Cardiac muscle cell (in vitro differentiated cells and primary cell): ENCODE data around the gene KCNJ11. TPM values are rescaled to one million over a fixed set of nuclear protein-coding genes. Genes with fewer than 3 reads are reported as not detected.
A peak's percentile ranks its signal among the peaks of the same experiment; 100 is the strongest.

ENCODE experiments used
- DNase-seq, 2 donors: peaks; one replicate each; pipeline versions ENCODE4 v3.0.0 to v3.0.0-alpha.2; 2010 to 2017; ENCODE audit warnings: low read depth in 1 of 2, low spot score in 1 of 2
- H3K27ac ChIP-seq: fragments of 200-600 bp; sonication (generic); 2 replicates; pipeline ENCODE4 v1.5.1; 2016
- H3K27me3 ChIP-seq: fragments of 200-600 bp; sonication (generic); 2 replicates; pipeline ENCODE4 v1.6.0; 2016; ENCODE audit warnings: control low read depth
- H3K36me3 ChIP-seq: fragments of 200-600 bp; sonication (generic); 2 replicates; pipeline ENCODE4 v1.5.1; 2016; ENCODE audit warnings: control low read depth
- H3K4me1 ChIP-seq: fragments of 200-600 bp; sonication (generic); 2 replicates; pipeline ENCODE4 v1.8.1; 2017; ENCODE audit warnings: low read depth, mild to moderate bottlenecking, mixed run types
- H3K4me3 ChIP-seq: fragments of 200-600 bp; sonication (generic); 2 replicates; pipeline ENCODE4 v1.5.1; 2016; ENCODE audit warnings: mild to moderate bottlenecking
- H3K9me3 ChIP-seq: fragments of 200-600 bp; sonication (generic); 2 replicates; pipeline ENCODE4 v1.5.1; 2017; ENCODE audit warnings: low read depth, mild to moderate bottlenecking, control low read depth
- polyA plus RNA-seq: library from polyadenylated mRNA; unstranded; fragments of >200 nt; fragmentation: Nextera tagmentation; extraction: Ambion mirVana; gene quantifications from 2 replicates; pipeline ENCODE4 v1.2.1, GENCODE V29; 2016
- total RNA-seq: library from RNA; depleted of rRNA; stranded (reverse); fragments of >200 nt; gene quantifications from 2 replicates; pipeline ENCODE4 v1.2.3, GENCODE V29; 2016
- TF ChIP-seq, protein P1 (sequence below): IDR thresholded peaks from 2 replicates; pipeline ENCODE4 v1.5.1; 2012; ENCODE audit warnings: low read depth, mild to moderate bottlenecking, low read length

Gene KCNJ11
- total and polyA plus RNA-seq, 2 experiments from 2014 or later = 4.7 to 17.0 TPM

DNA sequence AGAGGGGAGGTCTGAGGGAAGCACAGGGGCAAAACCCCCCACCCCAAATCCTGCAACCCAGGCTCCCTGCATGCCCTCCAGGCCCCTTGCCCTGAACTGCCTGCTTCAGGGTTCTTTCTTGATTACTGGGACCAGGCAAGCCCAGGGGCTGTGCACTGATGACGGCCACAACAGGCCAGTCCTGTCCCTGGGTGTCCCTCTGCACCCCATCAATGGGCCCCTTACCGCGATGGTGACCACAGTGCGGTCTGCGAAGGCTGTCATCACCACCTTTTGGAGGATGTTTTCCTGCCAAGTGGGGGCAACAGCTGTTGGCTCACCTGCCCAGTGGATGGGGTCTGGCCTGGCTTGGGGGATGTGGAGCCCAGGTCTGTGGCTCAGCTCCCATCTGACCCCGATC lies 5.0 kb upstream of the KCNJ11 start:
- no peaks in the 10 kb centered on the region for H3K9me3 ChIP-seq
- no peaks in the 10 kb centered on the region for H3K4me1 ChIP-seq
- TF ChIP-seq, protein P1, sequence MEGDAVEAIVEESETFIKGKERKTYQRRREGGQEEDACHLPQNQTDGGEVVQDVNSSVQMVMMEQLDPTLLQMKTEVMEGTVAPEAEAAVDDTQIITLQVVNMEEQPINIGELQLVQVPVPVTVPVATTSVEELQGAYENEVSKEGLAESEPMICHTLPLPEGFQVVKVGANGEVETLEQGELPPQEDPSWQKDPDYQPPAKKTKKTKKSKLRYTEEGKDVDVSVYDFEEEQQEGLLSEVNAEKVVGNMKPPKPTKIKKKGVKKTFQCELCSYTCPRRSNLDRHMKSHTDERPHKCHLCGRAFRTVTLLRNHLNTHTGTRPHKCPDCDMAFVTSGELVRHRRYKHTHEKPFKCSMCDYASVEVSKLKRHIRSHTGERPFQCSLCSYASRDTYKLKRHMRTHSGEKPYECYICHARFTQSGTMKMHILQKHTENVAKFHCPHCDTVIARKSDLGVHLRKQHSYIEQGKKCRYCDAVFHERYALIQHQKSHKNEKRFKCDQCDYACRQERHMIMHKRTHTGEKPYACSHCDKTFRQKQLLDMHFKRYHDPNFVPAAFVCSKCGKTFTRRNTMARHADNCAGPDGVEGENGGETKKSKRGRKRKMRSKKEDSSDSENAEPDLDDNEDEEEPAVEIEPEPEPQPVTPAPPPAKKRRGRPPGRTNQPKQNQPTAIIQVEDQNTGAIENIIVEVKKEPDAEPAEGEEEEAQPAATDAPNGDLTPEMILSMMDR = no peak
- DNase-seq = no peak
- H3K4me3 ChIP-seq = no peak overlapping the region
- H3K27me3 ChIP-seq = no peaks in the 10 kb centered on the region
- no peaks in the 10 kb centered on the region for H3K36me3 ChIP-seq
- H3K27ac ChIP-seq = no peak overlapping the region

GRCh38 chr11:17392872-17393271 lies 4.4 kb upstream of the KCNJ11 start:
- DNase-seq = no peak
- H3K27ac ChIP-seq = no peak overlapping the region
- H3K9me3 ChIP-seq = no peaks in the 10 kb centered on the region
- no peaks in the 10 kb centered on the region for H3K36me3 ChIP-seq
- no peak overlapping the region for H3K4me3 ChIP-seq
- no peaks in the 10 kb centered on the region for H3K27me3 ChIP-seq
- TF ChIP-seq, protein P1 = no peak
- no peaks in the 10 kb centered on the region for H3K4me1 ChIP-seq

DNA sequence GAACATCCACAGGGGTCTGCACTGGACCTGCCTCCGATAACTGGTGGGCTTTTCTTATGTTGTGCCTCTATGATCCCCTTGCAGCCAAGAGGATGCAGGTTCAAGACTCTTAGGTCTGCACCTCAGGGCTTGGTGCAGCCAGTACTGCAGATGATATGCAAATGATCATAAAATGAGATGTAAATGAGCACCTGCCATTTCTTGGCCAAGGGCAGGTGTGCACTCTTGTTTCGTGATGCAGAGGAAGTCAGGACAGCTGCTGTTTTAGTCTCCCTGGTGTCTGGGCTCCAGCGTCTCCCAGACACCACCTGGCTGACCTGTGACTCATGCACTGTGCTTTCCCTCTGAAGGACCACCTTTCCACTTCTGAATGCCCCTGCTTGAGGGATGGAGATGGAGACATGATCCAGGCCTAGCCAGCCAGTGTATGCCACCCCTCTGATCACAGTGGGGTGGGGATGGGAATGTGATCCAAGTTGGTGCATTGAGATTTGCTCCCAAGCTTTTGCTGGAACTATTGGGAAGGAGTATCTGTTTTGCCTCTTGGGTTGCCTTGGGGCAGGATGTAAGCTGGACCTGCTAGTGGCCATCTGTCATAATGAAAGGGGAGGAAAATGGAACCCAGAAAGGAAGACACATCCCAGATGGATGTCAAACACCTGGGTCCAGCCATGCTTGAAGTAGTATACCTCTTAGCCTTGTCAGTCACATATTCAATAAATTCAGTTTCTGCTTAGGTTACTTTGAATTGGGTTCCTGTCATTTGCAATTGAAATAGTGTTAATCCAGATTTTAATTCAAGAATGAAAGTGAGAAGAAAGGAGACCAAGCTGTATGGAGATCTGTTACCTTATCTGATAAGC lies 3.3 kb upstream of the KCNJ11 start:
- Histone ChIP-seq H3K9me3 (no peaks in the 10 kb centered on the region), H3K36me3 (no peaks in the 10 kb centered on the region), H3K4me1 (no peaks in the 10 kb centered on the region), H3K27me3 (no peaks in the 10 kb centered on the region), H3K4me3 (no peak overlapping the region), H3K27ac (no peak overlapping the region)
- TF ChIP-seq, protein P1 = no peak
- DNase-seq = no peak

DNA sequence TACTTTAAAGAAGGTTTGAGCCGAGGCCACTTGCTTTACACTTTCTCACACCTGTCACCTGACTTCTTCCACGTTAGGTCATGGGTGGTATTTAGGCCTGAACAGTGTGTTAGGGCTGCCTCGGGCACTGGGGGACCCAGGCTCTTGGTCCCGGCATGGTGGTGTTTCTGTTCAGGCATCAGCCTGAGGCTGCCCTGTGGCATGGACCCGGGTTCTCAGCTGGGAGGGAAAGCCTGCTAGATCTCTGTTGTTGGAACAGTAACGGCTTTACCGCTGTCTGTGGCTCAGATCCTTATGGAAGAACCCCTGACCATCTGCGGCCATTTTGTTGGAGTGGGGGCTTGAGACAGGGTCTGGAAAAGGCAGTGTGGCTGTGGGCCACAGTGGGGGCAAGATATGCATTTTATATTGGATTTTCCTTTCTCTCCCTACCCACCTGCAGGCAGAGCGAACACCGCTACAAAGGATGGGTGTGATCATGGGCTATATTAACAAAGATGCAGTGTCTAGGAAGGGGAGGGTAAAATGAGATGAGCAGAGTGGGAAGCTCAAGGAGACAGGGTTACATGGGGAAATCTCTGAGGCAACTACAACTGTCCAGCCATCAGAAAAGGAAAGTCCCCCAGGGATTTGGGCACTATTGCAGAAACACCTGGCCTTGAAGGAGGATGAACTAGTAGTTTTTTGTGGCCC lies 1.6 kb upstream of the KCNJ11 start:
- peak overlapping the region; percentile 63 for H3K4me3 ChIP-seq
- TF ChIP-seq, protein P1 = no peak
- no peak for DNase-seq

DNA sequence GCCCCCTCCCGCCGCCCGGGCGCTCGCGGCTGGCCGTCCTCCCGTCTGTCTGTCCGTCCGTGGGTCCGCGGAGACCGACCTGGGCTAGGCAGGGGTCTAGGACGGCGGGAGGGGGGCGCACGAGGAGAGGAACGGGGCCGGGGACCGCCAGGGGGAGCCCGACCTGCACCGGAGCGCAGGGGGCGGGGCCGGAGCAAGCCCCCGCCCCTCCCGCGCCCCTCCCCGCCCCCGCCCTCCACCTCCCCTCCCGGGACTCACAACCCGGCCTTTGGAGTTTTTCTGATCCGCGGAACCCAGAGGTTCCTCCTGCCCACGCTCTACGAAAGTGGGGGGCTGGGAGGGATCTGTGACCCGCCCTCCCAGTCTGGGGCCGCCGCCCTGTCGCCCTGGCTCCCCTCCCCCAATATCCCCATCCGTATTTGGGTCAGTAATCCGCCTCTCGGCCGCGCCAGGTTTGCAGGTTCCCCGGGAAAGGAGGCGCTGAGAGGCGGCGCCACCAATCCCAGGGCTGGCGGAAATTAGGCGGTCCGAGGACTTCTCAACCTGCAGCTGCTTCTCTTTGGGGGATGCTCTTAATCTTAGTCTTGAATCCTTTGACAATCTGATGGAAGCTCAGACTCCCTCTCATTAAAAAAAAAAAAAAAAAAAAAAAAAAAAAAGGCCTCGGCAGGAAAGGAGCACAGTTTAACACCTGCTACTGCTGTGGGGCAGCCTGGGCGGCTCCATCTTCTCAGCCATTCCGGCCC lies 925 bp upstream of the KCNJ11 start:
- DNase-seq = peak; percentile 40 to 86
- peaks cover 7% of the 10 kb centered on the region for H3K4me1 ChIP-seq
- H3K9me3 ChIP-seq = no peaks in the 10 kb centered on the region
- H3K36me3 ChIP-seq = no peaks in the 10 kb centered on the region
- no peaks in the 10 kb centered on the region for H3K27me3 ChIP-seq
- no peak overlapping the region for H3K27ac ChIP-seq
- peak overlapping the region; percentile 63 for H3K4me3 ChIP-seq
- TF ChIP-seq, protein P1 = peak; percentile 27

More for the DNA sequence above, 1.6 kb upstream of the KCNJ11 start:
- Histone ChIP-seq H3K27me3 (no peaks in the 10 kb centered on the region), H3K36me3 (no peaks in the 10 kb centered on the region), H3K9me3 (no peaks in the 10 kb centered on the region), H3K27ac (no peak overlapping the region), H3K4me1 (peaks cover 7% of the 10 kb centered on the region)
